AG08395 (cell line): ENCODE results near the gene C2orf92.
A peak's percentile ranks its signal among the peaks of the same experiment; 100 is the strongest.
"Not testable (repeated sequence)": the region's sequence is repeated elsewhere in the genome, so short reads cannot be mapped to it uniquely, and the experiment has no call there.

Source experiments
- DNase-seq: peaks from one replicate; pipeline ENCODE4 v3.0.0; 2012; ENCODE audit warnings: mixed read lengths, low spot score

C2orf92 gene

DNA sequence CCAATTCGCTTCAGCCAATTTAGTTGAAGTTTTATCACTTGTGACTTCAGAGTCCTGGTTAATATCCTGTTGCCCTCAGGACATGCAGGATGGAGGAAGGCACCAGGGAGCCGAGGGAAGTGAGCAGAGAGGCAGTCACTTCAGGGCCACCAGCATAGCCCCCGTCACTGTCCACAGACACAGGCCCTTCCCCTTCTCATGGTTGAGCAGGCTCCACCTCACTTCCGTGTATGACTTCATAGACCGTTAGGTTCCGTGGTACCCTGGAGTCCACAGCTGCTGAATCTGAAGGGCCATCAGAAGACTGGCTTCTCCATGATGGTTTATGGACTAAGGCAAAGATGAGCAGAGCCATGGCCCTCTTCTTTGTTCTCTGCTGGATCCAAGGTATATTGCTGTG is at the start of gene C2orf92:
Gene C2orf92 (plus strand): TSS at position 266 of the 400 bp plus-strand sequence. CDS start 76 bp downstream, at position 342.
- DNase-seq = no peak

DNA sequence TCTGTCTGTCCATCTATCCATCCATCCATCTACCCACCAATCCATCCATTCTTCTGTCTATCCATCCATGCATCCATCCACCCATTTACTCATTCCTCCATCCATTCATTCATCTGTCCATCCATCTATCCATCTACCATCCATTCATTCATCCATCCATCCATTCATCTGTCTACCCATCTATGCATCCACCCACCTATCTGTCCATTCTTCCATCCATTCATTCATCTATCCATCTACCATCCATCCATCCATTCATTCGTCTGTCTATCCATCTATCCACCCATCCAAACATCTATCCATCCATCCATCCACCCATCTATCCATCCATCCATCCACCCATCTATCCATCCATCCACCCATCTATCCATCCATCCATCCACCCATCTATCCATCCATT is 49.0 kb upstream of the C2orf92 start:
- not testable (repeated sequence) for DNase-seq

DNA sequence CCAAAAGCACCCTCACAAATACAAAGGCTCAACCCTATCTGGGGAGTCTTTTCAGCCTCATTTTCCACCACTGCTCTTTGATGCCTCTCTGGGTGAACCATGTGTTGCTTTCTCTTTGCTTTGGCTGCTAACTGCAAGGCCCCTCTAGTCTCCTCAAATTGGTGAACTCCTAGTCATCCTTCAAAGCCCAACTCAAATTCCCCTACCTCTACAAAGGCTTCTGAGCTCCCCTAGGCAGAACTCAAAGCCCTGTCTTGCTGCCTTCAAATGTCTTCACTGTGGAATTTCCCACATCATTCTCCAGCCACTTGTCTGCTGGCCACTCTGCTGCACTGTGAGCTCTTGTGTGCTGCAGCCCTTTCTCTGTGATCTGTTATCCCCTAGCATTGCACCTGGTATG is 46.5 kb upstream of the C2orf92 start:
- DNase-seq = not testable (repeated sequence)

DNA sequence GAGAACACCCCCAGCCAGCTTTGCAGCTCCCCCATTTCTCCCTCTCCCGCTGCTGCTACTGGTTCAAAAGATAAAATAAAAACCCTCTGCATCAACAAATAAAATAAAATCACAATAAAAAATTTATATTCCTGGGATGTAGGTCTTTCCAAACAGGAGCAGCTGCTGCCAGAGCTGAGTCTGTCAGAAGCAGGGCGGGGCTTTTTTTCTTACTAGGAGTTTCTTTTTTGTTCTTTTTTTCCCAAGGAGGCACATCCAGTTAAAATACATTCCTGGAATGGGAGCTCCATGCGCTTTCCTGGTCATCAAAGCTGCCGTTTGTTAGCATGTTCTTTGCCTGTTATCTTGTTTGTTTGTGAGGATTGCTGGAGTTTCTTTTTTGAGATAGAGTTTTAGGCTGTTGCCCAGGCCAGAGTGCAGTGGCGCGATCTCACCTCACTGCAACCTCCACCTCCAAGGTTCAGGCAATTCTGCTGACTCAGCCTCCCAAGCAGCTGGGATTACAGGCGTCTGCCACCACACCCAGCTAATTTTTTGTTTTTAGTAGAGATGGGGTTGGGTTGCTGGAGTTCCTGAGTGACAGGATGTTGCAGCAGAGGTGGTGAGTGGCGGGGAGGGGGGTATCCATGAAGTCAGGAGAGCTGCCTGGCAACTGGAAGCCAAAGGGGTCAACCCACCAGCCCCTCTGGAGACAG is 44.0 kb upstream of the C2orf92 start:
- DNase-seq = not testable (repeated sequence)

DNA sequence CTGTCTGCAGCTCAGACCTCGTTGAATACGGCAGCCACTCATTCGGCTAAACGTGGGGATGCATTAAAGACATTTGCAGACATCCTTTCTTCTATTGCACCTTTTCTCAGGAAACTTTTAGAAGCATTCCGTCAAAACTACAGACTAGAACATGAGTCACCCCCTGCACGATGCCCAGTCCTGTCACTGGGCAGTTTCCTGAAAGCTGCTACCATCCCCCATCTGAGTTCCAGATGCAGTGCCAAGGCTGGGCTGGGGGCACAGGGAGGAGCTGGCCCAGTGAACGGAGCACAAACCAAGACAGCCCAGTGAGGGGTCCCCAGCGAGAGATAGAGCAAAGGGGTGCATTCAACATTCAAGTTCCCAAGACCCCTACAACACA is 43.5 kb upstream of the C2orf92 start:
- not testable (repeated sequence) for DNase-seq

DNA sequence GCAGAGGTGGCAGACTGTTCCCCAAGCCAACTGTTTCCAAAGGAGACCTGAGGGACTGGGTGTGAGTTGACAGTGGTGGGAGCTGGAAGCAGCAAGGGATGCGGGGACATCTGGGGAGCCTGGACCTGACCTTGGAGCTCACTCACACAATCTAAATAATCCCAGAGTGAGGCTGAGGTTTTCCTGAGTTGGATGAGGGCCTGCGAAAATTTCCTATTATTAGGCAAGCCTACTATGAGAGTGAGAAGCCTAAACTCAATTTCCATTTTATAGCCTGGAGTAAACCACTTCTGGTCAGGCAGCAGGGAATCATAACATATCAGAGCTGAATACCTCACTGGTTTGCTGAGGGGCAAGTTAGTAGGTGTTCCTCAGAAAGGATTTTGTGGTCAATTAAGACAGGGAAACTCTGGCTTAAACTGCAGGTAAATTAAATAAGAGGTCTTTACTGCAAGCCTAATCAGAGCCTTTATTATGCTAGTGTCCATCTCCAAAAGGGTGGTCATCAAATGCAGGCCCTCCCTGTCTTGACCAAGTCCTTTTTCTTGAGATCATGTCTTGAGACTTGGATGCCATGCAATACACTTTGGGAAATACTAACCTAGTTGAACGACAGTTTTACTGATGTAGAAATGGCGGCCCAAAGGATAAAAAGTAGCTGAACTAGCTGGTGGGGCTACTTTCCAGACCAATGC is 25.3 kb upstream of the C2orf92 start:
- no peak for DNase-seq

DNA sequence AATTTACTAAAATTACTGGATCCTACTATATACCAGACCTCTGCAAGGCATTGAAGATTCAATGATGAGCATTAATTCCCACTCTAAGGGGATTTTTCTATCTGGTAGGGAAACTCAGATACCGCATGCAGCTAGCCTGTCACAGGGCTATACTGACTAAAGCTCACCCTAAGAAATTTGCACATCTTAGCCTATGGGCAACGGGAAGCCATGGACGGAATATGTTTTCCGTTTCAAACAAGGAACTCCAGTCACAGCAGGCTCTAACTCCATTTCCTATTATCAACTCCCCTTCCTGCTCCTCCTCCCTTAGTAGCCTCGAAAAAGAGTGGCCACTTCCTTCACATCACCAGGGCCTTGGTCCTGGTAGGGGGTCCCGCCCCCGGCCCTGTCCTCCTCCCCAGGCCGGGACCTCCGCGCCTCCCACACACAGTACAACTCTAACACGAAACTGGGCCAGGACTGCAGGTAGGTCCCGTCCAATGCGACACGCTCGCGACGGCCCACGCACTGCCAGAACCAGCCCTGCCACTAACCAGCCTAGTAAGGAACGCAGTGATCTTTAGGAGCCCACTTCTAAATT is 24.3 kb upstream of the C2orf92 start:
- no peak for DNase-seq

DNA sequence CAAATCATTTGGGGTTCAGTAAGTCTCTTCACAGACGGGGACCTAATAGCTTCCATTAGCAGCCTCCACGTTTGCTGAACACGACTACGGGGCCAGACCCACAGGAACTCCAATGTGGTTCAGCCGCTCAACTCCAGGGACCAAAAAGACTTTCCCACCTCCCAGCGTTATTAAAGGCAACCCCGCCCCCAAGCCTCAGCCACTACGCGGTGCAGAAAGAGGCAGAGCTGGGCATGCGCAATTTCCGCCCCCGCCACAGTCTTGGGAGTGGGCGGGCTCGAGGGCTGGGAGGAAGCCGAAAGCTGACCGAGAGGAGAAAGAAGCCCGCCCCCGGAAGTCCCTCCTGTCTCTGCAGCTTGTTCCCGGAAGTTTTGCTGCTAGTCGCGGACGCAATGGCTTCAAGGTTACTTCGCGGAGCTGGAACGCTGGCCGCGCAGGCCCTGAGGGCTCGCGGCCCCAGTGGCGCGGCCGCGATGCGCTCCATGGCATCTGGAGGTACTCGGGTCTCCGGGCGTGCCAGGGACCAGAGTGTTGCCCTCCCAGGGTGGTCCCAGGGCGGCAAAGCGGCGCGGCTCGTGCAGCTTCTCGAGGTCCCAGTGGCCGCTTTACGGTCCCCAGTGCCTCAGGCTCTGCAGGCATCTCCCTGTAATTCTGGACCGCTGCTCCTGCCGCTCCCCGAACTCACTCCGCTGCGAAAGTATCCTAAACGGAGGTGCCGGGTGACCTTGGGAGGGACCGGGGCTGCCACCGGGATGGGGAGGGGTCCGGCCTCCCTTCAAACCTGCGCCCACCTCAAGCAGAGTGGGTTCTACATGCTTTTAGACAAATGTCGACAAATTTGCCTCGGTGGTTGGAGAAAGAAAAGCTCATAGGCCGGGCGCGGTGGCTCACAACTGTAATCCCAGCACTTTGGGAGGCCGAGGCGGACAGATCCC is 23.6 kb upstream of the C2orf92 start, which contains the start of gene COX5B:
Gene COX5B (plus strand): TSS at position 368 of the 935 bp plus-strand sequence. CDS start 25 bp downstream, at position 393.
- peak; percentile 99 for DNase-seq

DNA sequence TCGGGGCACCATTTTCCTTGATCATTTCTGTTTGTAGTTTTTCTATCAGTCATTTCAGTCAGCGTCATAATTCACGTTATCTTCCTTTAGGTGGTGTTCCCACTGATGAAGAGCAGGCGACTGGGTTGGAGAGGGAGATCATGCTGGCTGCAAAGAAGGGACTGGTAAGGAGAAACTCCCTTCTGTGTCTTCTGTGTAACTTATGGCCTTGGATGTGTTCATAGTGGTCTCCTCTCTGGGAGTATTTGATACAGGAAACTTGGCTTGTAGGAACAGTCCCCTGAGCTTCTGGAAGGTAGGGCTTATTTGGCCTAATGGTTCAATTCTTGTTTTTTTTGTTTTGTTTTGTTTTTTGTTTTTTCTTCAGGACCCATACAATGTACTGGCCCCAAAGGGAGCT is 22.5 kb upstream of the C2orf92 start:
- DNase-seq = no peak

DNA sequence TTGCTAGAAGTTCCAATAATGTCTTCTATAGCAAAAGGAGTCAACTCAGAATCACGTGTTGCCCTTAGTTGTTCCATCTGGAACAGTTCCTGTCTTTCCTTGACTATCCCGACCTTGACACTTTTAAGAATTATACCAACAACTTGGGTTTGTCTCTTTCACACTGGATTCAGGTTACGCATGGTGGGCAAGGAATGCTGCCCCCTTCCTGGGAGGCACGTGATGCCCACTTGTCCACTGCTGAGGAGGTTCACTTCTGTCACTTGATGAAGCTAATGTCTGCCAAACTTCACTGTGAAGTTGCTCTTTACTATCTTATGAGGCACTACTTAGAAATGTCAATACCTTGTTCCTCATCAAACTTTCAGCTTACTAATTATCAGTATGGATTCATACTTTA is 18.4 kb upstream of the C2orf92 start:
- DNase-seq = no peak

DNA sequence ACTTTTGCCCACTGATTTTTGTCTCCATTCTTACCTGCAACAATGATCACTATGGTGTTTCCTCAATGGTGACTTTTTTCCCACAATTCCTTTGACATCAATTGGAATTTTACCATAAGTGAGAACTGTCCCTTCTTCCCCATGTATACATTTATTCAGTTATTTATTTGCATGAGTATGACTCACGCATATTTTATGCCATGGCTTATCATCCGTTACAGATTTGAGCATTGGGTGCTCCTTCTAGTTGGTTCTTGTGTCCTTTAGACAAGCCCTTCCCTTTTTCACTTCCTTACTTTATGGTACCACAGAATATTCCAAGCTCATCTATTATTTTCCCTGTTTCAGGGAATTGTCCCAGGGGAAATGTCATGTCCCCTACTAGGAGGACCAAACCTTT is 16.0 kb upstream of the C2orf92 start:
- DNase-seq = no peak

DNA sequence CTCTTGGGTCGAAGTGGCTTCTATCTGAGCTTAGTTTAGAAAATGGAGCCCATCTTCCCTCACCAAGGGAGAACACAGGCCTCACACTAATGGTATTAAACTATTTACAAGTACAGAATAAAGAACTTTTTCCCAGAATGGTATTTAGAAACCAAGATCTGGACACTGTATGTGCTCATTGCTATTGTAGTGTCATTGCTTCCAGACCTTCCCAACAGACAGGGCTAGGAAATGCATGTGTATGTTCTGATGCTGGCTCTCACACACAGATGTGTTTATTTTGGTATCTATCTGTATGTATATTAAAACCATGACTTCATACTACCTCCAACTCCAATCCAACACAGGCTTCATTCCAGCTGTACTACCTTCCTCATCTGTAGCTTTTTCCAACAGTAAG is 15.6 kb upstream of the C2orf92 start:
- no peak for DNase-seq

DNA sequence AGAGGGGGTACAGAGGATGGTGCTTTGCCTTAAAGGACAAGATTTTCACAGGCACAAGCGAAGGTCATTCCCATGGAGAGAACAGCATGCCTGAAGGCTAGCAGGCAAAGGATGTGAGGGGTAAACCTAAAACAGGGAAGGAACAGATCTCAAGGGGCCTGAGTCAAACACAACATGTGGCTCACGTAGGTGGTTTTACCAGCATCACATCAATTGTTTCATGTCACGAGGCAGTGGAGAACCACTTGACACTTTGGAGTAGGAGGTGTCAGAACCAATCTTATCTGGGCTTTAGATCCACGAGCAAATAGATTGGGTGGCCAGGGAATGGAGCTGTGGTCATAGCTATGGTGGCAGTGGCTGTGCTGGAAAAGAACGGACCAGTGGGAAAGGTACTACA is 15.2 kb upstream of the C2orf92 start:
- no peak for DNase-seq

DNA sequence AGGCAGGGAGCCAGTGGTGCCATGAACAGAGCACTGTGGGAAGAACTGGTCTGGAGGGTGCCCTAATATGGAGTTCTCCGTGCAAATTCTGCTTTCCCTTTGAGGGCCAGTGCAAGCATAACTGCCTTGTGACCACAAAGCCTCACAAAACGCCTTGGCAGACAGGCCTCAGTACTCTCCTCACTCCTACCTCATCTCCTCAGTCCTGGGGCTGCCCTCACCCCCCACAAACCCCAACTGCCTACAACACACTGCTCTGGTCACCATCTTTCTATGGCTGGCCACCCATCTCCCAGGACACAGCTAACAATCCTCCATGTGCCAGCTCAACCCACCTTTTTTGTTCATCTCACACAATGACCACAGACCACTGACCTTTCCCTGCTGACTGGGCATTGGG is 14.7 kb upstream of the C2orf92 start:
- no peak for DNase-seq

DNA sequence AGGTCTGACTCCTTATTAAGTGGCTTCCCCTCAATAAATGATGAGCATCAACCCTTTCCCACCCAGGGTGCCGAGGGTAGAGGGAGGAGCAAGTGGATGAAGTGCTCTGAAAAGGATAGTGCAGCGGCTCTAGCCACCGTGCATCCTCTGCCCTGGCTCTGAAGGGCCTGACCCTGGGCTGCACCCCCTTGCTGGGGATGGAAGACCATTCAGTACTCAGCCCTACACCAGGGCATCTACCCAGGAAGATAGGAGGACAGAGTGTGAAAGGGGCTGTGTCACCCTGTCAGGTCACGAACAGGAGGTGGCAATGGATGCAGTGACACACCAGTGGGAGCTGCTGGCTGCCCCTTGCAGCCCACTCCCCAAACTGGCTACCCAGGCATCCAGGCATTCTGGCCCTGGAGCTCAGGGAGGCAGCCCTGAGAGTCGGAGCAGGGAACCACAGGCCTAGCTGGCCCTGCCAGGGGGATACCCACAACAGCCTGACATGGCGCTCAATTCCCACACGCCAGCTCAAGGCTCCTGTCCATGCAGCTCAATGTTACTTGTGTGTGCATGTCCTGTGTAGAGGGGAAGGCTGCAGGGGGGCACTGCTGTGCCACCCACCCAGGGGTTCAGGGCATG is 13.3 kb upstream of the C2orf92 start:
- no peak for DNase-seq

DNA sequence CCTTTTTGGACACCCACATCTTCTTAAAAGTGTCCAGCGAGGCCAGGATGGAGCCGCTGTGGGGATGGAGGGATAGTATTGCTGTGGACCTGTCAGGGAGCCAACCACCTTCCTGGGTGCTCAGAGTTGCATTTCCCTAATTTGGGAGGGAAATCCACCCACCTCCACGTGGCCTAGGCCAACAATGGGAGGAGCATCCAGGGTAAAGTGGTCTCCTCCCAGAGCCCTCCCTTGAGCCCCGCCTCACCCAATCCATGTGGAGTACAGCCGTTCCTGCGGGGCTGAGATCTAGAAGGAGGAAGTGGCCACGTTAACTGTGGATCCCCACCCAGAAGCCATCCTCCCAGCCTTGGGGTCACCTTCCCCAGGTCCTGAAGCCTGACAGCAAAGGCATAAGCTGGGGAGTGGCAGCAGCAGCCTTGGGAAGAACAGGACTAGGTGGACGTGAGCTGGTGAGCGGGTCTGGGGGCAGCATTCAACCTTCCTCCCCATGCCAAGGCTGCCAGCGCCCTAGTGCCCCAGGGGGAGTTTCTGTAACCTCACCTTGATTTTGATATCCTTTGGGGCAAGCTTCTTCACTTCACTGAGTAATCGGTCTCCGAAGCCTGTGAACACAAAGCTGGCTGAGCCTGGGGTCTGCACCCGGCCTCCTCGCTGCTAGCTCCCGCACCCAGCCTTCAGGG is 12.5 kb upstream of the C2orf92 start:
- no peak for DNase-seq

DNA sequence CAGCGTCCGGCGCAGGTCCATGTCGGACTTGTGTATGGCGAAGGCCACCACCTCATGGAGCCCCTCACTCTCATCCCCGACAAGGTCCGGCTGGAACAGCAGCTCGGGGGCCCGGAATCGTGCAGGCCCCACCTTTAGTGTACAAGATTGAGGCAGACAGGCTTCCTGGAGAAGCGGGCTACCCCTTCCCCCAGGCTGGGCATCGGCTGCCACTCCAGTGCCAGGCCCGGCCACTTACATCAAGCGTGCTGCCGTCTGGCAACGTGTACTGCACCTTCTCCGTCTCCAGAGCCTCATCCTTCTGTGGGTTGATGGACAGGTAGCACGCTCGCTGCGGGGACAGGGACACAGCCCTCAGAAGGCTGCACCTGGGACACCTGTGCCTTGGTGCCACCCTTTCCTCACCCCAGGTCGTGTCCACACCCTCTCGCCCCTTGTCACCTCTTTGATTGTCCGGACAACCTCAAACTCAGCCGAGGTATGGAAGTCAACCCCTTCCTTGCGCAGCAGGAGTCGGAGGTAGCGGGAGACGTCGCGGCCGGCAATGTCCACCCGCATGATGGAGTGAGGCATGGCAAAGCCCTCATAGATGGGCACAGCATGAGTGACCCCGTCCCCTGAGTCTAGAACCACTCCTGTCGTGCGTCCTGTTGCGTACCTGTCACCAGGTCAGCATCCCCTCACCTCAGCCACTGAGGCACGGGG is 11.4 kb upstream of the C2orf92 start:
- no peak for DNase-seq

DNA sequence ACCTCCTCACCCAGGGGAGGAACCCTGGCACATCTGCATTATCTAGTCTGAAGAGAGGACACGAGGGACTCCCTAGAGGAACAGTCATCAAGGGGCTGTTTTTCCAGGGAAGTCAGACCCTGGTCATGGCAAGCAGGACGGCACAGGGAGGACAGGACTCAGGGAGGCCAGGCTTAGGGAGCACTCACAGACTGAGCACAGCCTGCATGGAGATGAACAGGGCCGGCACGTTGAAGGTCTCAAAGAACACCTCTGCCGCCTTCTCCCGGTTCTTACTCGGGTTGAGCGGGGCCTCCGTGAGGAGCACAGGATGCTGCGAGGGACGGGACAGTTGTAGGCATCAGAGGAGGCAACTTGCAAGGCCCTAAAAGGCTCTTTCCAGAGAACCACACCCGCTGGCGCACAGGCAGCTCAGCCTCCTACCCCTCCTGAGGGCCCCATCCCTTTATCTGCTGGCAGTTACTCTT is 10.8 kb upstream of the C2orf92 start:
- no peak for DNase-seq

DNA sequence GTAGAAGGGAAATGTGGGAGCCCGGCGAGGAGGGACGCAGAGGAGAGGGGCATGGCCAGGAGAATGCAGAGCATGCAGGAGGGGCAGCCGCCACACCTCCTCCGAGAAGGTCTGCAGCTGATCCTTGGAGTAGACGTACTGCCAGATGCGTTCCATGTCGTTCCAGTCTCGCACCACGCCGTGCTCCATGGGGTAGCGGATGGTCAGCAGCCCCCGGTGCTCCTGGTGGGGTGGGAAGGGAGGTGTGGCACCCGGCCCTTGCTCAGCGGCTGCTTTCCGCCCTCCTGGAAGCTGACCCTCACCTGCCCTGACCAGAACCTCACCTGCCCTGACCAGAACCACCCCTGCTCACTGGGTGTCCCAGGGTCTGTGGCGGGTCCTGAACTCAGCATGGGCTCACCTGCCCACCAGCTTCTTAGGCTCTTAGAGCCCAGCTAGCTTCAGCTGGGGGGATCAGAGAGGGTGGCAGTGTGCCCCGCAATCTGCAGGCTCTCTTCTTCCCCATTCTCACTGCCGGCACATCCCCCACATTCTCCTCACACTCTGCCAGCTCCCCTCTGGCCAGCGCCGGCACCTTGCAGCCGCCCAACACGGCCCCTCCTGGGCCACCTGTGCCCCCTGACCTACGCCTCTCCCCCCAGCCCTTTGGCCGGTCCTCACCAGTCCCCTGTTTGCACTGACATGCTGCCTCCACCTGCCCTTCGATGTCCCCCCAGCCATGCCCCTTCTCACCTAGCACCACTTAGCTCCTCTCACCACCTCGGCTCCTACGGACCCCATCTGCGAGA is 10.1 kb upstream of the C2orf92 start:
- DNase-seq = no peak
